K562 (cell line): ENCODE results near the gene IGFALS. TPM values are rescaled to one million over a fixed set of nuclear protein-coding genes. Genes with fewer than 3 reads are reported as not detected.

Experiments used
- ADNP ChIP-seq: fragments of 200-800 bp; sonication (Bioruptor generic); IDR thresholded peaks from 2 replicates; pipeline ENCODE4 v1.6.1; 2016; ENCODE audit warnings: missing genetic modification characterization, missing compliant biosample characterization
- BRD4 ChIP-seq: fragments of 200-600 bp; sonication (generic); IDR thresholded peaks from 2 replicates; pipeline ENCODE4 v1.6.1; 2017; ENCODE audit warnings: inconsistent platforms
- CAMTA2 ChIP-seq: fragments of 250-450 bp; sonication (Bioruptor Pico); conservative IDR thresholded peaks from 2 replicates; pipeline ENCODE4 v1.5.1; 2022
- HNRNPLL ChIP-seq: fragments of 200-400 bp; formaldehyde crosslinking; IDR thresholded peaks from 2 replicates; pipeline ENCODE4 v1.6.1; 2017; ENCODE audit warnings: low read length, low read depth, mild to moderate bottlenecking; ENCODE audit not compliant: poor library complexity, severe bottlenecking
- POLR2G ChIP-seq: fragments of 200-400 bp; formaldehyde crosslinking; IDR thresholded peaks from 2 replicates; pipeline ENCODE4 v1.6.1; 2017; ENCODE audit warnings: low read depth, mild to moderate bottlenecking, antibody characterized with exemption, low read length, moderate library complexity
- RBM14 ChIP-seq: fragments of 200-400 bp; formaldehyde crosslinking; IDR thresholded peaks from 2 replicates; pipeline ENCODE4 v1.6.1; 2018; ENCODE audit warnings: low read depth, mild to moderate bottlenecking, low read length, moderate library complexity, borderline replicate concordance; ENCODE audit not compliant: insufficient read depth
- RUNX1 ChIP-seq: sonication (generic); IDR thresholded peaks from 2 replicates; pipeline ENCODE4 v1.6.1; 2016; ENCODE audit warnings: antibody characterized with exemption, low read depth
- SLC30A9 ChIP-seq: fragments of 250-450 bp; sonication (Bioruptor Pico); IDR thresholded peaks from 2 replicates; pipeline ENCODE4 v1.8.0; 2022; ENCODE audit warnings: mild to moderate bottlenecking, moderate library complexity
- THRAP3 ChIP-seq: fragments of 450-650 bp; IDR thresholded peaks from 2 replicates; pipeline ENCODE4 v1.6.1; 2016; ENCODE audit warnings: mild to moderate bottlenecking, inconsistent platforms, borderline replicate concordance
- ZNF224 ChIP-seq: sonication (generic); formaldehyde crosslinking; IDR thresholded peaks from 2 replicates; pipeline ENCODE4 v1.8.0; 2022; ENCODE audit warnings: mild to moderate bottlenecking, missing genetic modification reagents
- ZNF589 ChIP-seq: fragments of 200-800 bp; sonication (Bioruptor generic); IDR thresholded peaks from 2 replicates; pipeline ENCODE4 v1.6.1; 2016; ENCODE audit warnings: low read depth, missing genetic modification characterization, missing compliant biosample characterization
- ZSCAN29 ChIP-seq: fragments of 450-650 bp; IDR thresholded peaks from 2 replicates; pipeline ENCODE4 v1.6.1; 2017
- polyA plus RNA-seq, 8 experiments: library from polyadenylated mRNA; depleted of rRNA in 4 of 8; stranded (reverse) in 5 of 8; unstranded in 3 of 8; fragments of >200 nt; fragmentation: Nextera tagmentation in 2 of 8; fragmentation: Illumina TruSeq in 1 of 8; extraction: Ambion mirVana in 2 of 8; extraction: Trizol in 1 of 8; gene quantifications; 2 replicates each; pipeline versions ENCODE4 v1.2.1 to v1.2.3, GENCODE V29; 2011 to 2014; ENCODE audit warnings: inconsistent platforms in 1 of 8, missing spikeins in 1 of 8
- total RNA-seq, 7 experiments: library from RNA; depleted of rRNA in 6 of 7; stranded (reverse); fragments of >200 nt in 6 of 7; fragmentation: Illumina TruSeq in 2 of 7; extraction: Trizol in 2 of 7; gene quantifications; 2 replicates each; pipeline versions ENCODE4 v1.2.1 to v1.2.3, GENCODE V29; 2011 to 2021; ENCODE audit warnings: low replicate concordance in 1 of 7
- TF ChIP-seq, protein P1 (sequence below): fragments of 450-650 bp; conservative IDR thresholded peaks from 2 replicates; pipeline ENCODE4 v1.6.1; 2016; ENCODE audit warnings: missing genetic modification characterization, low read depth, mild to moderate bottlenecking, control low read depth, missing compliant biosample characterization
- TF ChIP-seq, protein P2 (sequence below): fragments of 200-800 bp; sonication (Bioruptor generic); IDR thresholded peaks from 2 replicates; pipeline ENCODE4 v1.6.1; 2017; ENCODE audit warnings: missing genetic modification characterization, missing compliant biosample characterization
- TF ChIP-seq, protein P3 (sequence below), 2 experiments: IDR thresholded peaks in 1 of 2; conservative IDR thresholded peaks in 1 of 2; 2 replicates each; pipeline ENCODE4 v1.6.1; 2016; ENCODE audit warnings: low read depth in 2 of 2, mild to moderate bottlenecking in 1 of 2, missing compliant biosample characterization in 1 of 2, missing genetic modification characterization in 1 of 2, moderate library complexity in 1 of 2
- TF ChIP-seq, protein P4 (sequence below): fragments of 450-650 bp; IDR thresholded peaks from 2 replicates; pipeline ENCODE4 v1.6.1; 2018; ENCODE audit not compliant: partially characterized antibody

The IGFALS gene
- total and polyA plus RNA-seq, 9 of the 15 experiments (the other 6 are each of a cell fraction or from before 2014, with no cell fraction given), result not detected

DNA sequence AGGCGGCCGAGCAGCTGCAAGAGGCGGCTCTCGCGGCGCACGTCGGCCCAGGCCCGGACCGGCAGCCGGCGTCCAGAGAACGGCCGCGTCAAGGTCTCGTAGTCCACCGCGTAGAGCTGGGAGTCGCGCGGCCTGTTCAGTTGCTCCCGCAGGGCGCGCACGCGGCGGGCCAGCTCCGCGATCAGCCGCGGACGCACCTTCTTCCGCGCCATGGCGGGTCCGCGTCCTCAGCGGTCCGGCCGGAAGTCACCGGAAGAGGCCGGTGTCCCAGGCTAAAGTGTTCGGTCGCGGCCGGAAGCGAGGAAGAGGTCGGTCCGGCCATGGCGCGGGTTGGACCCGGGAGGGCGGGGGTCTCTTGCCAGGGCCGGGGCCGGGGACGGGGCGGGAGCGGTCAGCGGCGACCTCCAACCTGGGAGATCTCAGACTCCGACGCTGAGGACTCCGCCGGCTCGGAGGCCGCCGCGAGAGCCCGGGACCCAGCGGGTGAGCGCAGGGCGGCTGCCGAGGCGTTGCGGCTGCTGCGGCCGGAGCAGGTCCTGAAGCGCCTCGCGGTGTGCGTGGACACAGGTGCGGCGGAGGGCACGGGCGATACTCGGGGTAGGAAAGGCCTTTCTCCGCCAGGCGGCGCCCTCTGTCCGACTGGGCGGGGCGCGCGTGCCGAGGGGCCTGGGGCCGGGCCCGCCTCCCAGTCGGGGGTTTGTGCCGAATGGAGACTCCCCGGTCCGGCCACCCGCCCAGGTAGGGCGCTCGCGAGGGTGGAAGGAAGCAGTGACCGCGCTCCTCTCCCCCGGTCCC lies 20.4 kb downstream of the IGFALS start, which contains the start of gene MRPS34 (continued):
- TF ChIP-seq ZNF589 (no peak), CAMTA2 (CRISPR knock-in tag) (no peak), ZSCAN29 (peak; percentile 14; the same call in 1 of the 2 replicates), HNRNPLL (peak; percentile 56), ZNF224 (CRISPR knock-in tag) (no peak), SLC30A9 (CRISPR knock-in tag) (no peak), THRAP3 (no peak), RBM14 (0 out of 2 replicates have a peak, but pooled peaks have one; percentile 40), BRD4 (no peak), ADNP (no peak), POLR2G (peak; percentile 90), RUNX1 (no peak)
- TF ChIP-seq, protein P1, sequence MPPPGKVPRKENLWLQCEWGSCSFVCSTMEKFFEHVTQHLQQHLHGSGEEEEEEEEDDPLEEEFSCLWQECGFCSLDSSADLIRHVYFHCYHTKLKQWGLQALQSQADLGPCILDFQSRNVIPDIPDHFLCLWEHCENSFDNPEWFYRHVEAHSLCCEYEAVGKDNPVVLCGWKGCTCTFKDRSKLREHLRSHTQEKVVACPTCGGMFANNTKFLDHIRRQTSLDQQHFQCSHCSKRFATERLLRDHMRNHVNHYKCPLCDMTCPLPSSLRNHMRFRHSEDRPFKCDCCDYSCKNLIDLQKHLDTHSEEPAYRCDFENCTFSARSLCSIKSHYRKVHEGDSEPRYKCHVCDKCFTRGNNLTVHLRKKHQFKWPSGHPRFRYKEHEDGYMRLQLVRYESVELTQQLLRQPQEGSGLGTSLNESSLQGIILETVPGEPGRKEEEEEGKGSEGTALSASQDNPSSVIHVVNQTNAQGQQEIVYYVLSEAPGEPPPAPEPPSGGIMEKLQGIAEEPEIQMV, result peak; percentile 81
- TF ChIP-seq, protein P2, sequence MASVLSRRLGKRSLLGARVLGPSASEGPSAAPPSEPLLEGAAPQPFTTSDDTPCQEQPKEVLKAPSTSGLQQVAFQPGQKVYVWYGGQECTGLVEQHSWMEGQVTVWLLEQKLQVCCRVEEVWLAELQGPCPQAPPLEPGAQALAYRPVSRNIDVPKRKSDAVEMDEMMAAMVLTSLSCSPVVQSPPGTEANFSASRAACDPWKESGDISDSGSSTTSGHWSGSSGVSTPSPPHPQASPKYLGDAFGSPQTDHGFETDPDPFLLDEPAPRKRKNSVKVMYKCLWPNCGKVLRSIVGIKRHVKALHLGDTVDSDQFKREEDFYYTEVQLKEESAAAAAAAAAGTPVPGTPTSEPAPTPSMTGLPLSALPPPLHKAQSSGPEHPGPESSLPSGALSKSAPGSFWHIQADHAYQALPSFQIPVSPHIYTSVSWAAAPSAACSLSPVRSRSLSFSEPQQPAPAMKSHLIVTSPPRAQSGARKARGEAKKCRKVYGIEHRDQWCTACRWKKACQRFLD (CRISPR knock-in tag), result no peak
- TF ChIP-seq, protein P3, sequence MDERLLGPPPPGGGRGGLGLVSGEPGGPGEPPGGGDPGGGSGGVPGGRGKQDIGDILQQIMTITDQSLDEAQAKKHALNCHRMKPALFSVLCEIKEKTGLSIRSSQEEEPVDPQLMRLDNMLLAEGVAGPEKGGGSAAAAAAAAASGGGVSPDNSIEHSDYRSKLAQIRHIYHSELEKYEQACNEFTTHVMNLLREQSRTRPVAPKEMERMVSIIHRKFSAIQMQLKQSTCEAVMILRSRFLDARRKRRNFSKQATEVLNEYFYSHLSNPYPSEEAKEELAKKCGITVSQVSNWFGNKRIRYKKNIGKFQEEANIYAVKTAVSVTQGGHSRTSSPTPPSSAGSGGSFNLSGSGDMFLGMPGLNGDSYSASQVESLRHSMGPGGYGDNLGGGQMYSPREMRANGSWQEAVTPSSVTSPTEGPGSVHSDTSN (CRISPR knock-in tag; IDR thresholded peaks at IDR 0.05; ENCODE audit: low read depth), result no peak
- TF ChIP-seq, protein P3 (tag; conservative IDR thresholded peaks at IDR 0.05; ENCODE audit: low read depth), result no peak
- TF ChIP-seq, protein P4, sequence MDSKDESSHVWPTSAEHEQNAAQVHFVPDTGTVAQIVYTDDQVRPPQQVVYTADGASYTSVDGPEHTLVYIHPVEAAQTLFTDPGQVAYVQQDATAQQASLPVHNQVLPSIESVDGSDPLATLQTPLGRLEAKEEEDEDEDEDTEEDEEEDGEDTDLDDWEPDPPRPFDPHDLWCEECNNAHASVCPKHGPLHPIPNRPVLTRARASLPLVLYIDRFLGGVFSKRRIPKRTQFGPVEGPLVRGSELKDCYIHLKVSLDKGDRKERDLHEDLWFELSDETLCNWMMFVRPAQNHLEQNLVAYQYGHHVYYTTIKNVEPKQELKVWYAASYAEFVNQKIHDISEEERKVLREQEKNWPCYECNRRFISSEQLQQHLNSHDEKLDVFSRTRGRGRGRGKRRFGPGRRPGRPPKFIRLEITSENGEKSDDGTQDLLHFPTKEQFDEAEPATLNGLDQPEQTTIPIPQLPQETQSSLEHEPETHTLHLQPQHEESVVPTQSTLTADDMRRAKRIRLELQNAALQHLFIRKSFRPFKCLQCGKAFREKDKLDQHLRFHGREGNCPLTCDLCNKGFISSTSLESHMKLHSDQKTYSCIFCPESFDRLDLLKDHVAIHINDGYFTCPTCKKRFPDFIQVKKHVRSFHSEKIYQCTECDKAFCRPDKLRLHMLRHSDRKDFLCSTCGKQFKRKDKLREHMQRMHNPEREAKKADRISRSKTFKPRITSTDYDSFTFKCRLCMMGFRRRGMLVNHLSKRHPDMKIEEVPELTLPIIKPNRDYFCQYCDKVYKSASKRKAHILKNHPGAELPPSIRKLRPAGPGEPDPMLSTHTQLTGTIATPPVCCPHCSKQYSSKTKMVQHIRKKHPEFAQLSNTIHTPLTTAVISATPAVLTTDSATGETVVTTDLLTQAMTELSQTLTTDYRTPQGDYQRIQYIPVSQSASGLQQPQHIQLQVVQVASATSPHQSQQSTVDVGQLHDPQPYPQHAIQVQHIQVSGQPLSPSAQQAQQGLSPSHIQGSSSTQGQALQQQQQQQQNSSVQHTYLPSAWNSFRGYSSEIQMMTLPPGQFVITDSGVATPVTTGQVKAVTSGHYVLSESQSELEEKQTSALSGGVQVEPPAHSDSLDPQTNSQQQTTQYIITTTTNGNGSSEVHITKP, result peak; percentile 14
